T-helper 2 cell treated with Interferon-gamma antibody and Interleukin-4, amounts not matched to agents 100 ng/mL and 5 ng/mL, for 36 hours (primary cell): Measurements from ENCODE around the gene PTCSC3. TPM values are rescaled to one million over a fixed set of nuclear protein-coding genes. Genes with fewer than 3 reads are reported as not detected.

Experiments
- intact Hi-C: fragments of 100-400 bp; cut with micrococcal nuclease; formaldehyde crosslinking; loops from one replicate; pipeline ENCODE4 v1.15.1; 2023
- total RNA-seq: library from RNA; stranded (reverse); gene quantifications from 2 replicates; pipeline ENCODE4 v1.2.3, GENCODE V29; 2022

PTCSC3 gene
- total RNA-seq: not detected in 2 replicates

- intact Hi-C loops: no loop called here
Observed at GRCh38 chr14:36176524-36176923, at the start of gene PTCSC3. TSS of gene PTCSC3 (minus strand) at chr14:36176722.

- intact Hi-C loops: no loop called here
Observed at GRCh38 chr14:36226164-36226563, 49.6 kb upstream of the PTCSC3 start.

DNA sequence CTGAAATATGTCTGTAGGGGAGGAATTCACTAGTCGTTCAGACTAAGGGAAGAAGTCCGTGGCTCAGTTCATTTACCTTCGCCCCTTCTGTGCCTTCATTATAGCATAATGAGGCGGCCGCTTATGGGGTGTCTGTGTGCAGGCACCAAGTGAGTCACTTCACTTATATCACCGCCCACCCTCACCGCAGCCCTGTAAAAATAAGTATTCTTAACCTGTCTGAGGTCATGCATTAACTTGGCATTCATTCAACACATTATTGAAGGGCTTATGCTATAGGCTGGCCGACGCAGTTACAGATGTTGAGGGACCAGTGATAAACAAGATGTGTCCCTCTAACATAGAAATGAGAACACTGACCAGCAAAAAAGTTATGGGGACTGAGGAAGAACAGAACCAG, 47.7 kb upstream of the PTCSC3 start:
- intact Hi-C loops: no loop called here

DNA sequence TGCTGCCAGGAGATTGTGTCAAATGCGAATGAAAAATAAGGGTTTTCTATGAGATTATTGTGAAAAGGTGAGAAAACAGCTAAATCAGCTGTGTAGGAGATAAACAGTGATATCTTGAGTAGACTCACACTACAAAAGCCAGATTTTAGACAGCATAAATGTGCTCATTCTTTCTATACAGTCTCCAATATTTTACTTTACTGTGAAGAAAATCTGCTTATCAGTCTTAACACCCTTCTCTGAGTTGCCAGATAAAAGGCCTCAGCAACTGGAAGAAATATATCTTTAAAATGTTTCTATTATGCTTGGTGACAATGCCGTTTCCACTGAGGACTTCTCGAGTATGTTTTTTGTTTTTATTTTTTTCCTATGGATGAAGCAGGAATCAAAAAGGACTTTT, 47.0 kb upstream of the PTCSC3 start:
- intact Hi-C loops: no loop called here

GRCh38 chr14:36222952-36223468, 46.5 kb upstream of the PTCSC3 start:
- intact Hi-C loops: no loop called here

GRCh38 chr14:36222337-36222736, 45.8 kb upstream of the PTCSC3 start:
- intact Hi-C loops: no loop called here

DNA sequence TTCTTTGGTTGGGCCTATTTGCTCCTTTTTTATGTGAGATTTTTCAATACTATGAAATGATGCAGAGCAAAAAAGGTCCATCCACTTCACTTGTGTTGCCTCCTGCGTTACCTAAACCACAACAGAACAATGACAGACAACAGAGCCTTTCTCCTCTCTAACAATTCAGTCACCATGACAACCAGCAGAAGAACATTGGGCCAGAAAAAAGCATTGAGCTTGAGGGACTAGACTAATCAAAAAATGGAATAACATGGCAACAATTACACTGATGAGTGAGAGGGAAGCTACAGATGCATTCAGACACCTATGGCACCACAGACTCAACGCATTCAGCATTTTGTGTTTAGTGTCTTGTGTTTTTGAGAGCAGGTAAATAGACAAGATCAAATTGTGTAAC, 44.6 kb upstream of the PTCSC3 start:
- intact Hi-C loops: no loop called here

GRCh38 chr14:36217732-36218131, 41.2 kb upstream of the PTCSC3 start:
- intact Hi-C loops: no loop called here

GRCh38 chr14:36217027-36217426, 40.5 kb upstream of the PTCSC3 start:
- intact Hi-C loops: no loop called here

DNA sequence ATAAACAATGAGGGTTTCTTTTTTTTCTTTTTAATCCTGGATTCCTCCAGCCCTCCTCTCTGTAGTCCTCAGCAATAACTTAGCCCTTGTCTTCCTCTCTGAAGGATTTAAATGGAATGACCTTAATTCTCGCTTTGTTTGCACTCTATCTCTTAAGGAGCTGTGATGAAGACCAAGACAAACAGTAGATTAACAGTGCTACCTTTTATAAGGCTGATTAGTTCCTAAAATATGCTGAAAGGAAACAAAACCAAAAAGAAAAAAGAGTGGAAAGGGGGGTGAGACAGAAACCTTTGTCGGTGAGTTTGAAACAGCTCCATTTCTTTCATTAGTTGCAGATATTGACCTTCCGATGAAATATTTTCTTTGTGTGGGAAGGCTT, 38.7 kb upstream of the PTCSC3 start:
- intact Hi-C loops: no loop called here

GRCh38 chr14:36214476-36215216, 38.1 kb upstream of the PTCSC3 start:
- intact Hi-C loops: no loop called here

DNA sequence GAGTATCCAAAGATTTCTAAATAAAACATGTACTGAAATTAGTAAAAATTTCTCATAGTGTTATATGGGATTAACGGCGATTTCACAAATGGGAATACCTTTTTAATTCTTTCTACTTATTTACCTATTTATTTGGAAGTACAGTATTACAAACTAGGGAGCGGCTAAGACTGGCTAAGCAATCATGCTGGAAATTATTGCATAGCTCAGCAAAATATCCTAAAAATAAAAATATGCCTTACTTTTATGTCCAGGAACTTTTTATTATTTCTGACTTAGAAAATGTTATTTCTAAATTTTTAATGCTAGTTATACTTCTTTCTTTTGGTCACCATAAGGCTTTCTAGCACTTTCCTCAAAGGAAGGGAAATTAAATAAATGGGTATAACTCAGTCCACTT, 36.5 kb upstream of the PTCSC3 start:
- intact Hi-C loops: no loop called here

DNA sequence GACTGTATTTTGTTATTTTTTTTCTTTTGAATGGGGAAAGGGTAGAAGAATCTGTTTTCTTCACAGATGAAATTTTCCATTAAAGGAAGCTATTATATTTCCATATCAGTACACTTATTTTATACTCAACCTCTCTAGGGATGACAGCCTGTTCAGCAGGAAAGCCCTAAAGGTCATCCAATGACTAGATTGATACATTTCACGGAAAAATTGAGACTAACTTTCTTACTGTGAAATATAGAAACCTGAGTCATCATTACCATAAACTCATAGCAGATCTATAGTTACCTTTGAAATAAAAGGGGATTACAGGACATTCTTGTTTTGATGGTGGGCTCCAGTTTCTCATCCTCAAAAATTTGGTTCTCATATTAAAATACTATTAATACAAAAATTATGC, 36.1 kb upstream of the PTCSC3 start:
- intact Hi-C loops: no loop called here

GRCh38 chr14:36208690-36209278, 32.3 kb upstream of the PTCSC3 start:
- intact Hi-C loops: no loop called here

DNA sequence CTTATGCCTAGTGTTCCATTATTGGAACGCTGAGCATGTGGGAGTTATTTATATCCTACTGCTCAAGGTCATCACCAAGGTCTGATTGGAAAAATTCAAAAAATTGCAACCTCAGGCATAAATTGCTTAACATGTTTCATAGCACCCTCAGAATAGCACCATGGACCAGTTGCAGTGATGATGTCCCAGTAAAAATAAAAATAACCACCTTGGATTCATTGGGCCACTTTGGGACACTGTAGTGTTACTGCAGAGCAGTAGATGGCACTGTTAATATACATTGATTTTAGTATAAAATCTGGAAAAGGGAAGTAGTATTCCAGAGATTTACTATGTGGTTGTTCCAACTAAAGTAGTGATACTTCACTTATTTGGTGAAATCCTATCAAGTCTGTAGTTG, 31.0 kb upstream of the PTCSC3 start:
- intact Hi-C loops: no loop called here

- intact Hi-C loops: no loop called here
Observed at GRCh38 chr14:36204461-36205073, 28.0 kb upstream of the PTCSC3 start.

DNA sequence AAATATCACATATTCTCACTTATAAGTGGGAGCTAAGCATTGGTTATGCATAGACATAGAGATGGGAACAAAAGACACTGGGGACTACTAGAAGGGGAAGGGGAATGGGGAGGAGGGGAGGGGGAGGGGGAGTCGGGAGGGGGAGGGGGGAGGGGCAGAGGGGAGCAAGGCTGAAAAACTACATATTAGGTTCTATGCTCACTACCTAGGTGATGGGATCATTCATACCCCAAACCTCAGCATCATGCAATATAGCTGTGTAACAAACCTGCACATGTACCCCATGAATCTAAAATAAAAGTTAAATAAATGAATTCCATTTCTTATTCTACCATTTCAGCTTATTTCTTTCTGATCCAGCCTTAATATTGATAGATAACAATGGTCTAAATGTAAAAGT, 21.9 kb upstream of the PTCSC3 start:
- intact Hi-C loops: no loop called here

DNA sequence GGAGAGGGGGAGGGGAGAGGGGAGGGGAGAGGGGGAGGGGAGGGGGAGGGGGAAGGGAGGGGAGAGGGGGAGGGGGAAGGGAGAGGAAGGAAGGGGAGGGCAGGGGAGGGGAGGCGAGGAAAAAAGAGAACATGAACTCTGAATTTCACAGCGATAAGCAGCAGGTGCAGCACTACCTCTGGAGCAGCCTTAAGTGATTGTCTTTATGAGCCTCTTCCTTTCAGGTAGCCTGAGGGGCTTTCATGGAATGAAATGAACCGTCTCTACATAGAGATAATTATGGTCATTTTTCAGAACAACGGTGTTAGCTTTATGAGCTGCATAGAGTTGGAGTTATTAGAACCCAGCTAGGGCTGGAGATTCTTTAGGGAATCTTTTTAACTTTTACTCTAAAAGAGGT, 18.1 kb upstream of the PTCSC3 start:
- intact Hi-C loops: no loop called here

GRCh38 chr14:36192530-36192929, 16.0 kb upstream of the PTCSC3 start:
- intact Hi-C loops: no loop called here

DNA sequence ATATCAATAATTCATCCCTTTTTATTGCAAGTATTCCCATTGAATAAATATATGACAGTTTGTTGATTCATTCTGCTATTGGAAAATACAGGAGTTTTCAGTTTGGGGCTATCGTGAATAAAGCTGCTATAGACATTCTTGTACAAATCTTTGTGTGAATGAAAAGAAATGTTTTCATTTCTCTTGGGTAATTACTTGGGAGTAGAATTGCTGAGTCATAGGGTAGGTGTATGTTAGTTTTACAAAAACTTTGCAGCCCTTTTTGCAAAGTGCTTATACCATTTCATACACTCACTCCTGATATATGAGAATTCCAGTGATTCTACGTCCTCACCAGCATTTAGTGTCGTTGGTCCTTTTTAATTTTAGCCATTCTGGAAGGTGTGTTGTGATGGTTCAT, 6.9 kb upstream of the PTCSC3 start:
- intact Hi-C loops: no loop called here

DNA sequence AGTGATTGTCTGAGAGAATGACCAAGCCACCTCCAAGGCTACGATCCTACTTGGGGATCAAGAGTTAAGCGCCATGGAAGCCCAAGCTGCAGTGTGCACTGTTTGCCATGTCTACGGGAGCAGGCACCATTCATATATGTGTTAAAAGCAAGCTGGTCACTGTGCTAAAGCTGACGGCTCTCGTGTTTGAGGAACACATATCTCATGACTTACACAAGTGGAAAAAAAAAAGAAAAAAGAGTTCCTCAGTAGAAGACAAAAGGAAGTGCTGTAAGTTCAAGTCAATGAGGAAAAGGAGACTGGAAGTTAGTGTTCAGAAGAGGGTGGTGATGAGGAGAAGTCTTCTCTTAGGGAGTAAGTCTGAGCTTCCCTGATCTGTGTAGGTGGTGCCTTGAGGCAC, 4.9 kb upstream of the PTCSC3 start:
- intact Hi-C loops: no loop called here

- intact Hi-C loops: no loop called here
Observed at GRCh38 chr14:36177489-36177888, 967 bp upstream of the PTCSC3 start.
